Measurements from ENCODE around the gene DOCK4. TPM values are rescaled to one million over a fixed set of nuclear protein-coding genes. Genes with fewer than 3 reads are reported as not detected.

Gene DOCK4
- polyA plus RNA-seq, 3 donors, result 19.3 to 22.7 (median 20.0) TPM

- DNase-seq (ENCODE audit: low read depth in 3 of 3, low spot score in 2 of 3), result no peak
Observed at GRCh38 chr7:112195717-112196116, 10.5 kb downstream of the DOCK4 start.

- no peak for DNase-seq (ENCODE audit: low read depth in 3 of 3, low spot score in 2 of 3)
Observed at GRCh38 chr7:112193915-112194502, 12.2 kb downstream of the DOCK4 start.

GRCh38 chr7:112192236-112193154, 13.7 kb downstream of the DOCK4 start:
- no peak for DNase-seq (ENCODE audit: low read depth in 3 of 3, low spot score in 2 of 3)

GRCh38 chr7:112190120-112190519, 16.1 kb downstream of the DOCK4 start:
- DNase-seq (ENCODE audit: low read depth in 3 of 3, low spot score in 2 of 3), result no peak

- no peak for DNase-seq (ENCODE audit: low read depth in 3 of 3, low spot score in 2 of 3)
Observed at GRCh38 chr7:112189691-112190090, 16.5 kb downstream of the DOCK4 start.

- no peak for DNase-seq (ENCODE audit: low read depth in 3 of 3, low spot score in 2 of 3)
Observed at GRCh38 chr7:112188257-112188656, 17.9 kb downstream of the DOCK4 start.

GRCh38 chr7:112186300-112186699, 19.9 kb downstream of the DOCK4 start:
- DNase-seq (ENCODE audit: low read depth in 3 of 3, low spot score in 2 of 3), result no peak

- DNase-seq (ENCODE audit: low read depth in 3 of 3, low spot score in 2 of 3), result no peak
Observed at GRCh38 chr7:112185005-112185834, 21.0 kb downstream of the DOCK4 start.

- DNase-seq (ENCODE audit: low read depth in 3 of 3, low spot score in 2 of 3), result no peak
Observed at GRCh38 chr7:112184455-112184854, 21.7 kb downstream of the DOCK4 start.

- DNase-seq (ENCODE audit: low read depth in 3 of 3, low spot score in 2 of 3), result no peak
Observed at GRCh38 chr7:112183266-112183665, 22.9 kb downstream of the DOCK4 start.

- no peak for DNase-seq (ENCODE audit: low read depth in 3 of 3, low spot score in 2 of 3)
Observed at GRCh38 chr7:112182749-112183148, 23.4 kb downstream of the DOCK4 start.

GRCh38 chr7:112180223-112180622, 26.0 kb downstream of the DOCK4 start:
- no peak for DNase-seq (ENCODE audit: low read depth in 3 of 3, low spot score in 2 of 3)

- DNase-seq (ENCODE audit: low read depth in 3 of 3, low spot score in 2 of 3), result no peak
Observed at GRCh38 chr7:112176693-112177415, 29.3 kb downstream of the DOCK4 start.

- no peak for DNase-seq (ENCODE audit: low read depth in 3 of 3, low spot score in 2 of 3)
Observed at GRCh38 chr7:112176241-112176640, 30.0 kb downstream of the DOCK4 start.

GRCh38 chr7:112174192-112174591, 32.0 kb downstream of the DOCK4 start:
- DNase-seq (ENCODE audit: low read depth in 3 of 3, low spot score in 2 of 3), result no peak

- no peak for DNase-seq (ENCODE audit: low read depth in 3 of 3, low spot score in 2 of 3)
Observed at GRCh38 chr7:112173568-112173905, 32.7 kb downstream of the DOCK4 start.

- no peak for DNase-seq (ENCODE audit: low read depth in 3 of 3, low spot score in 2 of 3)
Observed at GRCh38 chr7:112172870-112173567, 33.2 kb downstream of the DOCK4 start.

GRCh38 chr7:112171673-112172072, 34.5 kb downstream of the DOCK4 start:
- DNase-seq (ENCODE audit: low read depth in 3 of 3, low spot score in 2 of 3), result no peak

- no peak for DNase-seq (ENCODE audit: low read depth in 3 of 3, low spot score in 2 of 3)
Observed at GRCh38 chr7:112168915-112169314, 37.3 kb downstream of the DOCK4 start.

GRCh38 chr7:112167147-112167546, 39.1 kb downstream of the DOCK4 start:
- no peak for DNase-seq (ENCODE audit: low read depth in 3 of 3, low spot score in 2 of 3)

Measured in right renal cortex interstitium (tissue), 3 donors.